Activated naive CD8-positive, alpha-beta T cell treated with anti-CD3 and anti-CD28 coated beads, Interleukin-2, amount 50 U/mL, for 16 hours (primary cell): ENCODE data around the gene ACVR1.

ENCODE experiments used
- DNase-seq: peaks from one replicate; pipeline ENCODE4 v3.0.0-alpha.2; 2020; ENCODE audit warnings: low read depth, low spot score

Gene ACVR1

GRCh38 chr2:157792335-157793052 is 83.6 kb downstream of the ACVR1 start:
- DNase-seq = no peak

GRCh38 chr2:157790780-157791179 is 85.3 kb downstream of the ACVR1 start:
- DNase-seq = no peak

GRCh38 chr2:157789933-157790511 is 86.1 kb downstream of the ACVR1 start:
- no peak for DNase-seq

GRCh38 chr2:157789256-157789655 is 86.9 kb downstream of the ACVR1 start:
- DNase-seq = no peak

- DNase-seq = no peak
Measured at GRCh38 chr2:157788201-157788600, 87.9 kb downstream of the ACVR1 start.

GRCh38 chr2:157787364-157787938 is 88.7 kb downstream of the ACVR1 start:
- no peak for DNase-seq

- DNase-seq = no peak
Measured at GRCh38 chr2:157786663-157787363, 89.3 kb downstream of the ACVR1 start.

GRCh38 chr2:157785866-157786662 is 90.1 kb downstream of the ACVR1 start:
- DNase-seq = no peak

GRCh38 chr2:157785200-157785599 is 90.9 kb downstream of the ACVR1 start:
- no peak for DNase-seq

- DNase-seq = no peak
Measured at GRCh38 chr2:157784823-157785175, 91.3 kb downstream of the ACVR1 start.

- DNase-seq = no peak
Measured at GRCh38 chr2:157784169-157784822, 91.8 kb downstream of the ACVR1 start.

GRCh38 chr2:157783245-157783644 is 92.9 kb downstream of the ACVR1 start:
- no peak for DNase-seq

- DNase-seq = no peak
Measured at GRCh38 chr2:157782057-157782845, 93.9 kb downstream of the ACVR1 start.

GRCh38 chr2:157780211-157780610 is 95.9 kb downstream of the ACVR1 start:
- DNase-seq = no peak

GRCh38 chr2:157779794-157780193 is 96.3 kb downstream of the ACVR1 start:
- no peak for DNase-seq

GRCh38 chr2:157777427-157777826 is 98.7 kb downstream of the ACVR1 start:
- DNase-seq = peak; percentile 5

- no peak for DNase-seq
Measured at GRCh38 chr2:157771234-157771633, 104.9 kb downstream of the ACVR1 start.

GRCh38 chr2:157769856-157770255 is 106.3 kb downstream of the ACVR1 start:
- DNase-seq = no peak

GRCh38 chr2:157764386-157764785 is 111.7 kb downstream of the ACVR1 start:
- DNase-seq = no peak

- DNase-seq = no peak
Measured at GRCh38 chr2:157761520-157761919, 114.6 kb downstream of the ACVR1 start.
